K562 (cell line): ENCODE results near the gene CENPA. TPM values are rescaled to one million over a fixed set of nuclear protein-coding genes. Genes with fewer than 3 reads are reported as not detected.

Source experiments
- CREB3 ChIP-seq: fragments of 450-650 bp; conservative IDR thresholded peaks from 2 replicates; pipeline ENCODE4 v1.6.1; 2016; ENCODE audit warnings: missing genetic modification characterization, low read depth, mild to moderate bottlenecking, missing compliant biosample characterization, moderate library complexity
- CXXC5 ChIP-seq: fragments of 250-450 bp; sonication (Bioruptor Pico); IDR thresholded peaks from 2 replicates; pipeline ENCODE4 v1.8.0; 2022; ENCODE audit warnings: inconsistent platforms, mild to moderate bottlenecking, moderate library complexity
- HDAC8 ChIP-seq: fragments of 450-650 bp; IDR thresholded peaks from 2 replicates; pipeline ENCODE4 v1.6.1; 2016; ENCODE audit warnings: mild to moderate bottlenecking, missing genetic modification characterization, moderate library complexity, missing compliant biosample characterization
- HIVEP1 ChIP-seq: fragments of 250-450 bp; sonication (Bioruptor Pico); IDR thresholded peaks from 2 replicates; pipeline ENCODE4 v1.4.0; 2020; ENCODE audit warnings: mild to moderate bottlenecking
- ILK ChIP-seq: fragments of 450-650 bp; IDR thresholded peaks from 2 replicates; pipeline ENCODE4 v1.6.1; 2016; ENCODE audit warnings: missing genetic modification characterization, low read depth, mild to moderate bottlenecking, missing compliant biosample characterization, moderate library complexity, borderline replicate concordance
- RBBP5 ChIP-seq: fragments of 200-600 bp; sonication (generic); IDR thresholded peaks from 2 replicates; pipeline ENCODE4 v1.6.1; 2012; ENCODE audit warnings: borderline replicate concordance, mild to moderate bottlenecking, low read length, control low read depth, inconsistent platforms; ENCODE audit not compliant: insufficient read depth, poor library complexity, severe bottlenecking
- RBM14 ChIP-seq: fragments of 200-400 bp; formaldehyde crosslinking; IDR thresholded peaks from 2 replicates; pipeline ENCODE4 v1.6.1; 2018; ENCODE audit warnings: low read depth, mild to moderate bottlenecking, low read length, moderate library complexity, borderline replicate concordance; ENCODE audit not compliant: insufficient read depth
- ZBTB11 ChIP-seq, 3 experiments: fragments of 200-800 bp in 1 of 3; fragments of 250-450 bp in 1 of 3; fragments of 450-650 bp in 1 of 3; sonication (Bioruptor Pico) in 1 of 3; sonication (Bioruptor generic) in 1 of 3; formaldehyde crosslinking in 1 of 3; IDR thresholded peaks; 2 replicates each; pipeline versions ENCODE4 v1.6.1 to v1.8.0; 2016 to 2022; ENCODE audit warnings: mild to moderate bottlenecking in 2 of 3, missing genetic modification characterization in 2 of 3, missing compliant biosample characterization in 1 of 3, moderate library complexity in 1 of 3
- ZFP91 ChIP-seq: sonication (generic); formaldehyde crosslinking; IDR thresholded peaks from 2 replicates; pipeline ENCODE4 v1.8.0; 2022; ENCODE audit warnings: mild to moderate bottlenecking, missing genetic modification reagents
- ZNF277 ChIP-seq: fragments of 250-450 bp; sonication (Bioruptor Pico); IDR thresholded peaks from 2 replicates; pipeline ENCODE4 v1.8.0; 2022; ENCODE audit warnings: inconsistent platforms, mild to moderate bottlenecking, moderate library complexity, borderline replicate concordance
- ZNF584 ChIP-seq: fragments of 200-800 bp; sonication (Bioruptor generic); IDR thresholded peaks from 2 replicates; pipeline ENCODE4 v1.6.1; 2016; ENCODE audit warnings: low read depth, mild to moderate bottlenecking, missing genetic modification characterization, missing compliant biosample characterization
- polyA plus RNA-seq, 8 experiments: library from polyadenylated mRNA; depleted of rRNA in 4 of 8; stranded (reverse) in 5 of 8; unstranded in 3 of 8; fragments of >200 nt; fragmentation: Nextera tagmentation in 2 of 8; fragmentation: Illumina TruSeq in 1 of 8; extraction: Ambion mirVana in 2 of 8; extraction: Trizol in 1 of 8; gene quantifications; 2 replicates each; pipeline versions ENCODE4 v1.2.1 to v1.2.3, GENCODE V29; 2011 to 2014; ENCODE audit warnings: inconsistent platforms in 1 of 8, missing spikeins in 1 of 8
- total RNA-seq, 7 experiments: library from RNA; depleted of rRNA in 6 of 7; stranded (reverse); fragments of >200 nt in 6 of 7; fragmentation: Illumina TruSeq in 2 of 7; extraction: Trizol in 2 of 7; gene quantifications; 2 replicates each; pipeline versions ENCODE4 v1.2.1 to v1.2.3, GENCODE V29; 2011 to 2021; ENCODE audit warnings: low replicate concordance in 1 of 7
- TF ChIP-seq, protein P1 (sequence below): sonication (generic); formaldehyde crosslinking; IDR thresholded peaks from 2 replicates; pipeline ENCODE4 v1.8.0; 2023; ENCODE audit warnings: mild to moderate bottlenecking, missing genetic modification reagents

The CENPA gene
- total and polyA plus RNA-seq, 9 of the 15 experiments (the other 6 are each of a cell fraction or from before 2014, with no cell fraction given), result 11.3 to 61.7 (median 44.7) TPM

GRCh38 chr2:26757873-26758789, 27.7 kb upstream of the CENPA start (continued):
- TF ChIP-seq, protein P1, sequence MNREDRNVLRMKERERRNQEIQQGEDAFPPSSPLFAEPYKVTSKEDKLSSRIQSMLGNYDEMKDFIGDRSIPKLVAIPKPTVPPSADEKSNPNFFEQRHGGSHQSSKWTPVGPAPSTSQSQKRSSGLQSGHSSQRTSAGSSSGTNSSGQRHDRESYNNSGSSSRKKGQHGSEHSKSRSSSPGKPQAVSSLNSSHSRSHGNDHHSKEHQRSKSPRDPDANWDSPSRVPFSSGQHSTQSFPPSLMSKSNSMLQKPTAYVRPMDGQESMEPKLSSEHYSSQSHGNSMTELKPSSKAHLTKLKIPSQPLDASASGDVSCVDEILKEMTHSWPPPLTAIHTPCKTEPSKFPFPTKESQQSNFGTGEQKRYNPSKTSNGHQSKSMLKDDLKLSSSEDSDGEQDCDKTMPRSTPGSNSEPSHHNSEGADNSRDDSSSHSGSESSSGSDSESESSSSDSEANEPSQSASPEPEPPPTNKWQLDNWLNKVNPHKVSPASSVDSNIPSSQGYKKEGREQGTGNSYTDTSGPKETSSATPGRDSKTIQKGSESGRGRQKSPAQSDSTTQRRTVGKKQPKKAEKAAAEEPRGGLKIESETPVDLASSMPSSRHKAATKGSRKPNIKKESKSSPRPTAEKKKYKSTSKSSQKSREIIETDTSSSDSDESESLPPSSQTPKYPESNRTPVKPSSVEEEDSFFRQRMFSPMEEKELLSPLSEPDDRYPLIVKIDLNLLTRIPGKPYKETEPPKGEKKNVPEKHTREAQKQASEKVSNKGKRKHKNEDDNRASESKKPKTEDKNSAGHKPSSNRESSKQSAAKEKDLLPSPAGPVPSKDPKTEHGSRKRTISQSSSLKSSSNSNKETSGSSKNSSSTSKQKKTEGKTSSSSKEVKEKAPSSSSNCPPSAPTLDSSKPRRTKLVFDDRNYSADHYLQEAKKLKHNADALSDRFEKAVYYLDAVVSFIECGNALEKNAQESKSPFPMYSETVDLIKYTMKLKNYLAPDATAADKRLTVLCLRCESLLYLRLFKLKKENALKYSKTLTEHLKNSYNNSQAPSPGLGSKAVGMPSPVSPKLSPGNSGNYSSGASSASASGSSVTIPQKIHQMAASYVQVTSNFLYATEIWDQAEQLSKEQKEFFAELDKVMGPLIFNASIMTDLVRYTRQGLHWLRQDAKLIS (CRISPR knock-in tag), result 0 out of 2 replicates have a peak, but pooled peaks have one; percentile 29
- TF ChIP-seq ILK (tag) (no peak), RBBP5 (no peak), ZNF584 (CRISPR knock-in tag) (peak; percentile 95), RBM14 (no peak), ZNF277 (CRISPR knock-in tag) (no peak), CXXC5 (CRISPR knock-in tag) (peak; percentile 68; the same call in 1 of the 2 replicates), CREB3 (tag) (peak; percentile 88), HIVEP1 (CRISPR knock-in tag) (0 out of 2 replicates have a peak, but pooled peaks have one; percentile 53), ZBTB11 (CRISPR knock-in tag; IDR thresholded peaks at IDR 0.05) (no peak; a peak in 1 of 6 replicates), HDAC8 (peak; percentile 93), ZFP91 (no peak)
